ENCODE results near the gene COL20A1. TPM values are rescaled to one million over a fixed set of nuclear protein-coding genes. Genes with fewer than 3 reads are reported as not detected.

Gene COL20A1
- total RNA-seq, 1 donor from 2014 or later: not detected

DNA sequence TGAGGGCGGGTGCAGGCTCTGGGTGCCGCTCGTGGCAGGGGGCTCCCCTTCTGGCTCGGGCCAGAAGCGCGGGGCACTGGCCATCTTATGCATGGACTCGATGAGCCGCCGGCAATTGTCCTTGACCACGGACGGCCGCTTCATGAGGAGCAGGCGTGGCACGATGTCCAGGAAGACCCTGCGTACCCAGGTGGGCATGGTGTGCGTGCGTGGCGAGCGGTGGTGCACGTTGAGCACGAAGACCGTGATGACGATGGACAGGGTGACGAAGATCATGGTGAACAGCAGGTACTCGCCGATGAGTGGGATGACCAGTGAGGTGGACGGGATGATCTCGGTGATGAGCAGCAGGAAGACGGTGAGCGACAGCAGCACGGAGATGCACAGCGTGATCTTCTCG is 57.2 kb downstream of the COL20A1 start:
- no peaks in the 10 kb centered on the region for H3K4me1 Mint-ChIP-seq (ENCODE audit: unreplicated experiment)
- H3K9me3 Mint-ChIP-seq (ENCODE audit: unreplicated experiment): no peaks in the 10 kb centered on the region
- H3K36me3 Mint-ChIP-seq (ENCODE audit: low read depth, unreplicated experiment): peaks cover 4% of the 10 kb centered on the region
- DNase-seq (ENCODE audit: low spot score): no peak
- TF ChIP-seq, protein P1, sequence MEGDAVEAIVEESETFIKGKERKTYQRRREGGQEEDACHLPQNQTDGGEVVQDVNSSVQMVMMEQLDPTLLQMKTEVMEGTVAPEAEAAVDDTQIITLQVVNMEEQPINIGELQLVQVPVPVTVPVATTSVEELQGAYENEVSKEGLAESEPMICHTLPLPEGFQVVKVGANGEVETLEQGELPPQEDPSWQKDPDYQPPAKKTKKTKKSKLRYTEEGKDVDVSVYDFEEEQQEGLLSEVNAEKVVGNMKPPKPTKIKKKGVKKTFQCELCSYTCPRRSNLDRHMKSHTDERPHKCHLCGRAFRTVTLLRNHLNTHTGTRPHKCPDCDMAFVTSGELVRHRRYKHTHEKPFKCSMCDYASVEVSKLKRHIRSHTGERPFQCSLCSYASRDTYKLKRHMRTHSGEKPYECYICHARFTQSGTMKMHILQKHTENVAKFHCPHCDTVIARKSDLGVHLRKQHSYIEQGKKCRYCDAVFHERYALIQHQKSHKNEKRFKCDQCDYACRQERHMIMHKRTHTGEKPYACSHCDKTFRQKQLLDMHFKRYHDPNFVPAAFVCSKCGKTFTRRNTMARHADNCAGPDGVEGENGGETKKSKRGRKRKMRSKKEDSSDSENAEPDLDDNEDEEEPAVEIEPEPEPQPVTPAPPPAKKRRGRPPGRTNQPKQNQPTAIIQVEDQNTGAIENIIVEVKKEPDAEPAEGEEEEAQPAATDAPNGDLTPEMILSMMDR (IDR thresholded peaks at IDR 0.05; ENCODE audit: unreplicated experiment): no peak
- peak overlapping the region; percentile 77 for H3K27ac Mint-ChIP-seq (ENCODE audit: unreplicated experiment)
- no peak overlapping the region for H3K4me3 Mint-ChIP-seq (ENCODE audit: unreplicated experiment)
- H3K27me3 Mint-ChIP-seq (ENCODE audit: unreplicated experiment): peaks cover 6% of the 10 kb centered on the region

DNA sequence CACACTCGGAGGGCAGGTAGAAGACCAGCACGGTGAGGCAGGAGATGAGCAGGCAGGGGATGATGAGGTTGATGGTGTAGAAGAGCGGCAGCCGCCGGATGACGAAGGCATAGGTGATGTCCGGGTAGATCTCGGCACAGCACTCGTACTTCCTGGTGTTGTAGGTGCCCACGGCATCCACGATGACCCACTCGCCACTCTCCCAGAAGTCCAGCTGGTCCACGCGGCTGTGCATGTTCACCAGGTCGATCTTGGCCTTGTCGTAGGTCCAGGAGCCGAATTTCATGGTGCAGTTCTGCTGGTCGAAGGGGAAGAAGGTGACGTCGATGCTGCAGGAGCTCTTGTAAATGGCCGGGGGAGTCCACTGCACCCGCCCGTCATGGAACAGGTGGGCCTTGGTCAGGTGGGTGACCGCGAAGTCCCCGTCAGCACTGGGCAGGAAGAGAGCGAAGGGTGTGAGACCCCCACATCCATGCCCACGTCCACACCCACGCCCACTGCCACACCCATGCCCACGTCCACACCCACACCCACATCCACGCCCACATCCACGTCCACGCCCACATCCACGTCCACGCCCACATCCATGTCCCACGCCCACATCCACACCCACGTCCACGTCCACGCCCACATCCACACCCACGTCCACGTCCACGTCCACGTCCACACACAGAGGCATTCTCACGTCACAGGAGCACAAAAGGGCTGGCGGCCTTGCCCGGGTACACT is 57.8 kb downstream of the COL20A1 start:
- TF ChIP-seq, protein P1 (IDR thresholded peaks at IDR 0.05; ENCODE audit: unreplicated experiment): no peak
- Mint-ChIP-seq H3K4me1 (ENCODE audit: unreplicated experiment) (no peaks in the 10 kb centered on the region), H3K4me3 (ENCODE audit: unreplicated experiment) (no peak overlapping the region)

DNA sequence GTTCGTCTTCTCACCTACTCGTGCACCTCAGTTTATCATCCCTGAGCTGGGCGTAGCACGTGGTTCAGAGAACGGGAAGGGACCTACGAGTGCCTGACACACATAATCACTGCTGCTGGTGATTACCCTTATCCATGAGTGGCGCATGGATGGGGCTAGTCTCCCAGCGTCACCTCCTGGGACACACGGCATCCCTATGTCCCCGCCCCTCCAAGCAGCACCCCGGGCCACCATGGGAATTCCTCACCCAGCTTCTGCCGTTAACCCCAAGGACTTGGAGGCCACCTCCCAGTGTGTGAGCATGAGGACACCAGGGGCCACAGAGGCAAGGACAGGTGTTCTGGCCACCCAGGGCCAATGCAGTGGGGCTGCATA is 58.3 kb downstream of the COL20A1 start:
- no peak overlapping the region for H3K4me3 Mint-ChIP-seq (ENCODE audit: unreplicated experiment)
- no peaks in the 10 kb centered on the region for H3K4me1 Mint-ChIP-seq (ENCODE audit: unreplicated experiment)
- peaks cover 8% of the 10 kb centered on the region for H3K27me3 Mint-ChIP-seq (ENCODE audit: unreplicated experiment)
- H3K36me3 Mint-ChIP-seq (ENCODE audit: low read depth, unreplicated experiment): peaks cover 4% of the 10 kb centered on the region
- H3K9me3 Mint-ChIP-seq (ENCODE audit: unreplicated experiment): no peaks in the 10 kb centered on the region
- DNase-seq (ENCODE audit: low spot score): no peak
- TF ChIP-seq, protein P1 (IDR thresholded peaks at IDR 0.05; ENCODE audit: unreplicated experiment): no peak
- H3K27ac Mint-ChIP-seq (ENCODE audit: unreplicated experiment): no peak overlapping the region

More for the DNA sequence above, 57.8 kb downstream of the COL20A1 start:
- H3K9me3 Mint-ChIP-seq (ENCODE audit: unreplicated experiment): no peaks in the 10 kb centered on the region
- peaks cover 6% of the 10 kb centered on the region for H3K27me3 Mint-ChIP-seq (ENCODE audit: unreplicated experiment)
- peaks cover 4% of the 10 kb centered on the region for H3K36me3 Mint-ChIP-seq (ENCODE audit: low read depth, unreplicated experiment)
- peak overlapping the region; percentile 77 for H3K27ac Mint-ChIP-seq (ENCODE audit: unreplicated experiment)
- no peak for DNase-seq (ENCODE audit: low spot score)

DNA sequence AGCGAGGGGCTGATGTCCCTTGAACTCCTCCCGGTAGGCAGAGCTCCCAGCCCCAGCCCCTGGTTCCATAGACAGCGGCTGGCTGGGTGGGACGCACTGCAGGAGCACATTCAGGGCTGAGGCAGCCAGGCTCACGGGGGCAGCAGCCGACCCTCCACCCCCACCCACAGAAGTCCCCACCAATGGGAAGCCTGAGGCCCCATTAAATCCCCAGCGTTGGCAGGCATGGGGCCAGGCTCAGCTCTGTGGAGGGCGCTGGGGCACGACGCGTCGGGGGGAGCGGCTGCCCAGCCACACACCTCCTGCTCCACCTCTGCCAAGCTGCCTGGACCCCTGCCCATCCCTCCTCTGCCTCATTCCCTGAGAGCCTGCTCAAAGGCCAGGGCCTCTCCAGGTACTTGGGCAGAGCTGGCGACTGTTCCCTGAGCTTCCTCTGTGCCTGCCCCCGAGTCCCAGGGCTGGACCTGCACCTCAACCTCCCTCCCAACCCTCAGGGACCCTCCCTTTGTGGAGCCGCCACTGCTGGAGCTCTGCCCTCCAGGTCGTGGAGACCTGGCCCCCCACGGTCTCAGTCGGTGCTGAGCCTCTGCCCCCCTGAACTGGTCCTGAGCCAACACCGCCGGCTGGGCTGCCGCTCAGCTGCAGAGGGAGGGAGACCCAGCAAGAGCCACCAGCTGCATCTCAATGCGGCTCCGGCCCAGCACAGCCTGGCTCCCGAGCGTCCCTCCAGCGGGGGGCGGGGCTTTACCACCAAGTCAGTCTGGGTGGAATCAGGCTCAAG is 59.0 kb downstream of the COL20A1 start:
- Mint-ChIP-seq H3K36me3 (ENCODE audit: low read depth, unreplicated experiment) (peaks cover 4% of the 10 kb centered on the region), H3K27ac (ENCODE audit: unreplicated experiment) (no peak overlapping the region), H3K9me3 (ENCODE audit: unreplicated experiment) (no peaks in the 10 kb centered on the region), H3K4me1 (ENCODE audit: unreplicated experiment) (no peaks in the 10 kb centered on the region), H3K4me3 (ENCODE audit: unreplicated experiment) (no peak overlapping the region), H3K27me3 (ENCODE audit: unreplicated experiment) (peaks cover 8% of the 10 kb centered on the region)
- TF ChIP-seq, protein P1 (IDR thresholded peaks at IDR 0.05; ENCODE audit: unreplicated experiment): no peak
- no peak for DNase-seq (ENCODE audit: low spot score)

DNA sequence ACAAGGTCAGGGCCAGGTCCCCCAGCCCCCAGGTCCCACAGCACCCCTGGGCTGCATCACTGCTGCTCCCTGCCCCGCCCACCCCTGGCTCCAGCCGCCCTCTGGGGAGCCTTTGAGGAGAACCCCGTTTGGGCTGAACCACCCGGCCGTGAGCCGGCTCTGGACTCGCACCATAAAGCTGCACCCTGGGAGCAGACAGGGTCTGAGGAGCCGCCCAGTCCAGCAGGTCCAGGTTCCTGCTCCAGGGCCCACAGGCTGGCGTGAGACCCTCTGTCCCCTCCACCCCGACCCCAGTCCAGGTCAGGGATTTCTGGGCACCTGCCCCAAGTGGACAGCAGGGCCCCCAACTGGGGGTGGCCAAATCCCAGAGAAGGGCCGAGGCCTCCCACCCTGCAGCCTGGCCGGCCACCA is 59.8 kb downstream of the COL20A1 start:
- H3K36me3 Mint-ChIP-seq (ENCODE audit: low read depth, unreplicated experiment): peaks cover 4% of the 10 kb centered on the region
- H3K4me1 Mint-ChIP-seq (ENCODE audit: unreplicated experiment): no peaks in the 10 kb centered on the region
- TF ChIP-seq, protein P1 (IDR thresholded peaks at IDR 0.05; ENCODE audit: unreplicated experiment): no peak
- peaks cover 8% of the 10 kb centered on the region for H3K27me3 Mint-ChIP-seq (ENCODE audit: unreplicated experiment)
- no peak for DNase-seq (ENCODE audit: low spot score)
- no peaks in the 10 kb centered on the region for H3K9me3 Mint-ChIP-seq (ENCODE audit: unreplicated experiment)
- no peak overlapping the region for H3K27ac Mint-ChIP-seq (ENCODE audit: unreplicated experiment)
- no peak overlapping the region for H3K4me3 Mint-ChIP-seq (ENCODE audit: unreplicated experiment)
